SJSA1 (cell line): ENCODE results near the gene WIPI1. TPM values are rescaled to one million over a fixed set of nuclear protein-coding genes. Genes with fewer than 3 reads are reported as not detected.
A peak's percentile ranks its signal among the peaks of the same experiment; 100 is the strongest.

ENCODE experiments used
- DNase-seq, 2 experiments: peaks; one replicate each; pipeline ENCODE4 v3.0.0-alpha.2; 2015 to 2020; ENCODE audit warnings: low spot score in 2 of 2, low read depth in 1 of 2
- H3K27ac ChIP-seq: fragments of 250-450 bp; sonication (Bioruptor Pico); 2 replicates; pipeline ENCODE4 v1.5.1; 2020; ENCODE audit warnings: mild to moderate bottlenecking, moderate library complexity
- H3K27me3 ChIP-seq: fragments of 250-450 bp; sonication (Bioruptor Pico); replicated peaks from 2 replicates; pipeline ENCODE4 v1.5.1; 2020; ENCODE audit warnings: mild to moderate bottlenecking, moderate library complexity
- H3K36me3 ChIP-seq: fragments of 250-450 bp; sonication (Bioruptor Pico); 2 replicates; pipeline ENCODE4 v1.5.1; 2020; ENCODE audit warnings: mild to moderate bottlenecking
- H3K4me1 ChIP-seq: fragments of 250-450 bp; sonication (Bioruptor Pico); replicated peaks from 2 replicates; pipeline ENCODE4 v1.6.1; 2021; ENCODE audit warnings: mild to moderate bottlenecking
- H3K4me3 ChIP-seq: fragments of 250-450 bp; sonication (Bioruptor Pico); 2 replicates; pipeline ENCODE4 v1.5.1; 2020; ENCODE audit warnings: mild to moderate bottlenecking
- H3K9me3 ChIP-seq: fragments of 250-450 bp; sonication (Bioruptor Pico); replicated peaks from 2 replicates; pipeline ENCODE4 v1.5.1; 2020; ENCODE audit warnings: mild to moderate bottlenecking
- total RNA-seq: library from RNA; depleted of rRNA; stranded (reverse); fragments of >200 nt; shearing (Covaris generic); gene quantifications from 2 replicates; pipeline ENCODE4 v1.2.3, GENCODE V29; 2014

WIPI1 gene
- total RNA-seq, 1 experiment from 2014 or later = 53.5 TPM

DNA sequence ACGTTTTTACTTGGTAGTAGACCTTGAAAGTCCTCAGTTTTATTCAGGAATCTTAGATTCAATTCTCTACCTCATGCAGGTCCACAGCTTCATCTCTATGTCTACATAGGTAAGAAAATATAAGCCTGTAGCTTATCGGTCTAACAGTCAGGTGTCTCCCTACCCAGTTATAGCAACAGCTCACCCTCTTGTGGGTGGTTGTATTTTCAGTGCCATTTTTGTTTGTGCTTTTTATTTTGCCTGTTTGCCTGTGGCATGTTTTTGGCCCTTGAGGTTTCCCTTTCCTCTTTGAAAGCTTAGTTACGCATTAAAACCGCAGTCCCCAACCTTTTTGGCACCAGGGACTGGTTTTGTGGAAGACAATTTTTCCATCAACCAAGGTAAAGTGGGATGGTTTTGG lies 23.6 kb upstream of the WIPI1 start:
- Histone ChIP-seq H3K9me3 (no peaks in the 10 kb centered on the region), H3K4me3 (no peak overlapping the region), H3K4me1 (no peaks in the 10 kb centered on the region), H3K36me3 (no peaks in the 10 kb centered on the region), H3K27ac (no peak overlapping the region), H3K27me3 (peaks cover 25% of the 10 kb centered on the region)
- no peak for DNase-seq

- no peak overlapping the region for H3K27ac ChIP-seq
- no peaks in the 10 kb centered on the region for H3K36me3 ChIP-seq
- peaks cover 23% of the 10 kb centered on the region for H3K27me3 ChIP-seq
- no peaks in the 10 kb centered on the region for H3K9me3 ChIP-seq
- no peak overlapping the region for H3K4me3 ChIP-seq
- H3K4me1 ChIP-seq = no peaks in the 10 kb centered on the region
- DNase-seq = no peak
Measured at GRCh38 chr17:68470961-68471360, 13.7 kb upstream of the WIPI1 start.

DNA sequence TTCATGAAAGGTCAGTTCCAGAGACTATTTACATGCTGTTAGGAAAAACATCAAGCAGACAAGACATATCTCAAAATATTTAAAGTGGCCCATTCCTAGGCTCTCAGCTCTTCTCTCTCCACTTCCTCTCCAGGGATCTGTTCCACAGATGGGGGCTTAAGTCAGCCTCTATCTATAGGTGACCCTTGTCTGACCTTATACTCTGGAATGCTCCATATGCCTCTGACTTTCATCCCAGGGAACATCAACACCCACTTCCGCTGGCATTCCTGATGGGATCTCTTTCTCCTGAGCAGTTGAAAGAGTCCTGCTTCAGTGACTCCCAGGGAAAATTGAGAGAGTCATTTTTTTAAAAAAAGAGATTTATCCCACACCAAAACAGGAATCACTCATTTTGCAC lies 11.5 kb upstream of the WIPI1 start:
- peaks cover 16% of the 10 kb centered on the region for H3K27me3 ChIP-seq
- no peak overlapping the region for H3K27ac ChIP-seq
- H3K4me3 ChIP-seq = no peak overlapping the region
- H3K9me3 ChIP-seq = no peaks in the 10 kb centered on the region
- no peaks in the 10 kb centered on the region for H3K36me3 ChIP-seq
- H3K4me1 ChIP-seq = no peaks in the 10 kb centered on the region
- no peak for DNase-seq

DNA sequence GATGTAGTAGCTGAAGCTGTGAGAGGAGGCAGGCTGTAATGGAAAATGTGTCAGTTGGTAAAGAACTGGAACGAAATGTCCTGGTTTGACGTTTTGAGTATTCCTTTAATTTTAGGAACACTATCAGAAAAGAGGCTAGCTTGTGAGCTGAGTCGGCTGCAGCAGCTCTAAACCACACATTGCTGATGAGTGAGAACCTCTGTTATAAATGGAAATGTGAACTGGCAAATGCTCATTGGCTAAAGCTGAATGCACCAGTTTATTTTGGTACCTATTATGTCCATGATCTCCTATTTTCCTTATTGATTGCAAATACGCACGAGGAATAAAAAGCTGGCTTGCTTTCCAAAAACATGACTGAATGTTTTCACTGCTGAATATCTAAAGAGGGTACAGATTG lies 11.0 kb upstream of the WIPI1 start:
- Histone ChIP-seq H3K27me3 (peaks cover 15% of the 10 kb centered on the region), H3K4me1 (no peaks in the 10 kb centered on the region), H3K9me3 (no peaks in the 10 kb centered on the region), H3K27ac (no peak overlapping the region), H3K4me3 (no peak overlapping the region), H3K36me3 (no peaks in the 10 kb centered on the region)
- no peak for DNase-seq

GRCh38 chr17:68463211-68464019 lies 6.1 kb upstream of the WIPI1 start:
- Histone ChIP-seq H3K4me1 (peaks cover under 1% of the 10 kb centered on the region), H3K27ac (no peak overlapping the region), H3K27me3 (peaks cover 16% of the 10 kb centered on the region), H3K36me3 (no peaks in the 10 kb centered on the region), H3K4me3 (no peak overlapping the region), H3K9me3 (no peaks in the 10 kb centered on the region)
- DNase-seq = no peak

DNA sequence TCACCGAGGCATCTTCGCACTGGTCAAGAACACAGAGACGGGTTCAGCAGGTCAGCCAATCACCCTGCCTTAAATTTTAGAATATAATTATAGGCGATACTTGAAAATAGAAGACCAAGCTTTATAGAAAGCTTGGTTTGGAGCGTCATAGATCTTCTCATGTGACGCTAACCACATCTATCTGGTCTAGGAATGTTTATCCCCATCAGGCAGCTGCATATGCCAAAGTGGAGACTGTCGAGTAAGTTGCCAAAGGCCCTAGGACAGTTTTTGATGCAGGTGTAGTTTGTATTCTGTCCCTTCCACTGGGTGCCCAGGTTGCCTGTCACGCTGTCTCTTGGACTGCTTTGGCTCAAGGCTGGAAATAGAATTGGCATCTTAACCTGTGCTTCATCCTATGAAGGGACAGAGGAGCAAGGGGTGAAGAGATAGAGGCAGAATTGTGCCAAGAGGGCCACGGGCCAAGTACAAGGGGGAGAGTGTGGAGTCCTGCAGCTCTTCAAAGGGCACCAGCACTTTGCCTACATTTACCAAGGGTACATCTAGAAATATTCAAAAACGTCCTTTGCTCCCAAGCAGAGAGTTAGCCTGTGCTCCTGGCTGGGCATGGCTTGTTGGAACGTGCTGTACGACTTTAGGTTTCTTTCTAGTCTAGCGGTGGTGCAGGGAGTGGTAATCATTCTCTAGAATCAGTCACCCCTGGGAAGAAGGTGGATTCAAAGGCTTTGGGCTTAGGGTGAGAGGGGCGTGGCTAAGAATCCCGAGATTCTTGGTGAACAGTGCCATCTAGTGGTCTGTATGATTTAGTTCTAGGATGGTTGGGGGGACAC lies 5.3 kb upstream of the WIPI1 start:
- H3K4me3 ChIP-seq = no peak overlapping the region
- H3K36me3 ChIP-seq = no peaks in the 10 kb centered on the region
- peaks cover 6% of the 10 kb centered on the region for H3K4me1 ChIP-seq
- no peaks in the 10 kb centered on the region for H3K9me3 ChIP-seq
- H3K27me3 ChIP-seq = peaks cover 21% of the 10 kb centered on the region
- DNase-seq = peak; percentile 73 to 74
- H3K27ac ChIP-seq = no peak overlapping the region

DNA sequence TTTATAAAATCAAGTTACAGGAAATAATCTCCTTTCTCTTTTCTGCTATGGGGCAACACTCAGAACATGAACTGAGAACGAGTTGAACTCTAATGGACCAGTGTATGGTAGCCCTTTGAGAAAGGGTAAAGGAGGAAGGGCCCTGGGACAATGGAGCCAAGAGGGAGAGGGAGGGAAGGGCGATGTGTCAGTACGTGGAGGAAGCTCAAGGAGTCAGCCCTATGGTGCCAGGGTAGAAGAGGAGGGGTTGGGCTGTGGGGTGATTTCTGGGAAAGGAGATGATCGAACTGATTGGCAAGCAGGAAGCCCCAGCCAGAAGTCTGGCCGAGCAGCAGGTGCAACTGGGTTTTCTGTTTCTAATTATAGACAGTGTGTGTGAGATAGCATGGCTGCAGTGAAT lies 4.3 kb upstream of the WIPI1 start:
- peaks cover 6% of the 10 kb centered on the region for H3K4me1 ChIP-seq
- no peak for DNase-seq

DNA sequence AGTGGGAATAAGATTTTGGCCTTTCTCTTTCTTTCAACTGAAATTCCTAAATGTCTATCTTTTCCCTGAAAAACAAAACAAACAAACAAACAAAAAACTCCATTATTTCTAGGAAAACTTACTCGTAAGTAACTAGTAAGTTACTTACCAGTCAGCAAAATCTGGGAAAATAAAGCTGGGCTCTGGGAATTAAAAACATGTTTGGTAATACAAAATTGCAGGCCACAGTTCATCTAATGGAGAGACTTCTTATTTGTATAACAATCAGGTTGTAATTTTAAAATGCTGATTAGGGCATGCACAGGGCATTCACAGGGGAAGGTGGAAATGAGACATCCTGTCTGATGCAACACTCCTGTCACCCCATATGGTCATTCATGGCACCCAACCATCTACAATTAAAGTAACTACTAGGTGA lies 3.8 kb upstream of the WIPI1 start:
- H3K9me3 ChIP-seq = no peaks in the 10 kb centered on the region
- H3K27me3 ChIP-seq = peaks cover 16% of the 10 kb centered on the region
- no peak overlapping the region for H3K4me3 ChIP-seq
- DNase-seq = no peak
- no peak overlapping the region for H3K27ac ChIP-seq
- peaks cover 11% of the 10 kb centered on the region for H3K4me1 ChIP-seq
- H3K36me3 ChIP-seq = no peaks in the 10 kb centered on the region

More for the DNA sequence above, 4.3 kb upstream of the WIPI1 start:
- no peaks in the 10 kb centered on the region for H3K9me3 ChIP-seq
- H3K27ac ChIP-seq = no peak overlapping the region
- H3K4me3 ChIP-seq = no peak overlapping the region
- peaks cover 16% of the 10 kb centered on the region for H3K27me3 ChIP-seq
- no peaks in the 10 kb centered on the region for H3K36me3 ChIP-seq

GRCh38 chr17:68460715-68461114 lies 3.4 kb upstream of the WIPI1 start:
- Histone ChIP-seq H3K4me1 (peaks cover 15% of the 10 kb centered on the region), H3K36me3 (no peaks in the 10 kb centered on the region), H3K4me3 (no peak overlapping the region), H3K27me3 (peaks cover 16% of the 10 kb centered on the region), H3K9me3 (no peaks in the 10 kb centered on the region), H3K27ac (no peak overlapping the region)
- DNase-seq = no peak

GRCh38 chr17:68460146-68460545 lies 2.9 kb upstream of the WIPI1 start:
- Histone ChIP-seq H3K4me1 (peaks cover 16% of the 10 kb centered on the region), H3K4me3 (no peak overlapping the region), H3K27ac (no peak overlapping the region), H3K27me3 (peaks cover 16% of the 10 kb centered on the region), H3K36me3 (no peaks in the 10 kb centered on the region), H3K9me3 (no peaks in the 10 kb centered on the region)
- DNase-seq = no peak

DNA sequence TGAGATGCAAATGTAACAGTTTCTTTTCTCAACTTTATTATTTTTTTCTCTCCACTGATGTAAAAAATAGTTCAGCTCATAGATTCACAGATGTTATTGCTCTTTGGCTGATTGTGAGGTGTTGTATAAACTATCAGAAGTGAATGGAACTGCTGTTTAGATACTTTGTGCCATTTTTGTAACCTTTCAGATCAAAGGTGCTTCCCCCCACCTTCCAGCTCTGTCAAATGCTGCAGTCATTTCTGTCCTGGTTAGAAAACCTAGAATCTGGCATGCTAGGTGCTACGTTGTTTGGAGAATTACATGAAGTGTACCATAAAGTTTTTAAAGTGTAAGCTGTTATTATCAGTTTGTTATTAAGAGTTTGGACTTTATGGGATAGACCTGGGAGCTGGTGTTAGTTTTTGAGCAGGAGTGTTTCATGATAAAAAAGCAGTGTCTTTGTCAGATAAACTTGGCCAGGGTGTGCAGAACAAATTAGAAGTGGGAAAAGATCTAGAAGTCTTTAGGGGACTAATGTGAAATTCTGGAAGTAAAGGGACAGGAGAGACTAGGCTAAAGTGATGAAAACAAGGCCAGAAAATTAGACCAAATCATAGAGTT lies 1.8 kb upstream of the WIPI1 start:
- Histone ChIP-seq H3K27ac (no peak overlapping the region), H3K4me1 (peaks cover 16% of the 10 kb centered on the region), H3K9me3 (no peaks in the 10 kb centered on the region), H3K27me3 (peaks cover 16% of the 10 kb centered on the region), H3K4me3 (no peak overlapping the region), H3K36me3 (no peaks in the 10 kb centered on the region)
- DNase-seq = no peak

- DNase-seq = no peak
- Histone ChIP-seq H3K36me3 (no peaks in the 10 kb centered on the region), H3K4me1 (peaks cover 16% of the 10 kb centered on the region), H3K27me3 (peaks cover 16% of the 10 kb centered on the region), H3K9me3 (no peaks in the 10 kb centered on the region), H3K27ac (no peak overlapping the region), H3K4me3 (peak overlapping the region; percentile 31)
Measured at GRCh38 chr17:68458260-68459036, 1.2 kb upstream of the WIPI1 start.

DNA sequence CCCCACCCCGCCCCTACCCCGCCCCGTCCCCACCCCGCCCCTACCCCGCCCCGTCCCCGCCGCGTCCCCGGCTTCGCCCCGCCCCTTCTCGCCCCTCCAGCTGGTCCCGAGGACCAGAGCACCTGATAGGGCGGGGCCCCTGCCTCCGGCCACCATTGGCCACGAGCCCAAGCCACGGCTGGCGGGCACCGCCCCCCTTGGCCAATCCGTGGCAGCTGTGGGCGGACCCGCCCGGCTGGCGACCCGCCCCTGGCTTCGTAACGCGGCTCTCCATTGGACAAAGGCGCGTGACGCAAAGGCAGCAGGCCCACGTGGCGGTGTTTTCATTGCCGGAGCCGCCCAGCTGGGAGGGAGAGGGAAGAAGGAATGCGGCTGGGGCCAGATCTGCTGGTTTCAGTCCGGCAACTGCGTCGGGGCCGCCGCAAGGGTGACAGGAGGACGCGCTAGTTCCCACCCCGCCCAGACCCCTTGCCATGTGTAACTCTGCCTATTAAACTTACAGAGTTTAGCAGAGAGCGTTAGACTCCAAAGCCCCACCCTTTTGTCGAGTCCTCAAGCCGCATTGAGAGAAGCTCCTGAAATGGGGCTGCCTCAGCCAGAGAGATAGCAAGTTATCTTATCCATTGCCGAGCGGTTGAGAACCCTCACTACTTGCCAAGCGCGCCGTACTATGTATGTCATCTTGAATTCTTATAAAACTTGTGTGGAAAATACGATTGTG lies 403 bp upstream of the WIPI1 start:
- peaks cover 16% of the 10 kb centered on the region for H3K4me1 ChIP-seq
- no peaks in the 10 kb centered on the region for H3K9me3 ChIP-seq

More for the DNA sequence above, 403 bp upstream of the WIPI1 start:
- DNase-seq = peak; percentile 99
- Histone ChIP-seq H3K4me3 (peak overlapping the region; percentile 74), H3K27me3 (peaks cover 16% of the 10 kb centered on the region), H3K27ac (no peak overlapping the region), H3K36me3 (no peaks in the 10 kb centered on the region; the same call in 1 of the 2 replicates)
